Body of pancreas (tissue), 4 donors: ENCODE results near the gene KIDINS220.

Source experiments
- CTCF ChIP-seq, 7 experiments: fragments of 450-650 bp in 4 of 7; fragments of 200-600 bp in 3 of 7; sonication (generic) in 3 of 7; IDR thresholded peaks; one replicate each; pipeline ENCODE4 v1.5.1; 2016 to 2019; ENCODE audit warnings: antibody characterized with exemption in 7 of 7
- POLR2A ChIP-seq, 3 donors: fragments of 450-650 bp; IDR thresholded peaks; one replicate each; pipeline ENCODE4 v1.6.1; 2016; ENCODE audit warnings: antibody characterized with exemption in 3 of 3, mild to moderate bottlenecking in 2 of 3

GRCh38 chr2:8837795-8838140 lies 355 bp upstream of the KIDINS220 start:
- TF ChIP-seq POLR2A (IDR thresholded peaks at IDR 0.05) = no peak
- no peak for TF ChIP-seq CTCF (IDR thresholded peaks at IDR 0.05)
